ENCODE results near the gene PRPH2.

- TF ChIP-seq TAF1 (IDR thresholded peaks at IDR 0.05; ENCODE audit: borderline replicate concordance, low read depth, low read length): no peak
- TF ChIP-seq POLR2A (IDR thresholded peaks at IDR 0.05; ENCODE audit: low read depth, low read length): no peak
These were observed 7.3 kb upstream of the PRPH2 start for GRCh38 chr6:42729731-42730130.
